ENCODE results near the gene ZNF804B.
"Not testable (repeated sequence)": the region's sequence is repeated elsewhere in the genome, so short reads cannot be mapped to it uniquely, and the experiment has no call there.

ZNF804B gene

DNA sequence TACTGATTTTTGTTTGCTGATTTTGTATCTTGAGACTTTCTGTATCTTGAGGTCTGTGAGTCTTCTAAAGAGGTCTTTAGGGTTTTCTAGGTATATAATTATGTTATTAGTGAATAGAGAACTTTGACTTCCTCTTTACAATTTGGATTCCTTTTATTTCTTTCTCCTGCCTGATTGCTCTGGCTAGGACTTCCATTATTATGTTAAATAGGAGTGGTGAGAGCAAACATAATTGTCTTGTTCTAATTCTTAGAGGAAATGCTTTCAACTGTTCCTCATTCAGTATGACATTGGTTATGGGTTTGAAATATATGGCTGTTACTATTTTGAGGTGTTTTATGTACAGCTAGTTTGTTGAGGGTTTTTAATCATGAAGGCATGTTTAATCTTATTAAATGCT lies 344.1 kb downstream of the ZNF804B start:
- no peak for DNase-seq

DNA sequence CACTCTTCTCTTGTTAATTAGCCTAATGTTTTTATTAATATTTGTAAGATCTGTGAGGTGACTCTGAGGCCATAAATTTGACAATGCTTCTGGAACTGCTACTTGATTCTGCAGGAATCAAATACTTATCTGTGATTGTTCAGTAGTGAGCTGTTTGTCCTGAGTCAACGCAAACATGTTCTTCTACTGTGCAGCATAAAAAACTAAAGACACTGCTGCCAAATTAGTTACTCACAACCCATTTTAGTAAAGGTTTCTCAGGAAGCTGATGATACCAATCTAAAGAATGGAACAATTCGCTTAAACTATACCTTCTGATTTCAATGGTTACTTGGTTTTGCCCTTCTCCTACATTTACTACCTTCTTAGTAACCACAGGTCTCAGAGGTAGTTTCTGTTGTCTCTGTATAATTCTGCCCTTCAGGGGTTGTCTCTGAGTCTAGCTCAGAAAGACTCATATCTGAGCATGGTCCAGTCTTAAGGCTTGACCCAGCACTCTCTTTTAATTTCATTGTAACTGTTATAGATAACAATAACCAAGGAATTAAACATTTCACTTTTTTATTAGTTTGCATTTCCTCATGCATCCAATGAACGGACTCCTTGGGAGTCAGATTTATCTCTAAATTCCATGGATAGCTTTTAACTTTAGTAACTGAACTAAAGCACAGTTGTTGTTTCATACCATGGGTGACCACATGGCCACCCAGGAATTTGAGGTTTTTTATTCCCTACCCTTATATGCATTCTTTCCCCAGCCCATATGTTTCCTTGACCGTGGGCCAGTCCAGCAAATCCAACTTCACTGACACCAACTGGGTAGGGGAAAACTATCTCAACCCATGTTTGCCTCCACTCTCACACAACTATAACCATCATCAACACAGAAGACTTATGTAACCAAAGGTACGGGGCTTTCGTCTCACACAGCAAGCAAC lies 345.5 kb downstream of the ZNF804B start:
- DNase-seq, result no peak

DNA sequence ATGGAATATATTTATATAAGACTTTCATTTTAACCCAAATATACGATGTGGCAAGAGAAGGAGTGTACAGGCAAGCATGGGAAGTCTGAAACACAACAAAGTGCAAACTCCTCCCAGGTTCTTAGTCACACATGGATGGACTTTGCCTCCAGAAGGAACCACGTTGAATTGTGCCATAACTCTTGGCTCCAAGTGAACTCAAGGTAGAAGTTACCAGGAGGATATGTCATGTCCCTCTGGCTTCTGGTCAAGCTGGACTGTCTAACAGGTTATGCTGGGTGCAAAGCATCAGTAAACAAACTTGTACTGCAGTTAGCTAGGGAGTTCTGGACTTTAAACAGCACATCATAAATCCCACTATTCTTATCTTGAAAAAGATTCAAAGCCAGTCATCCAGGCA lies 364.4 kb downstream of the ZNF804B start:
- no peak for DNase-seq

DNA sequence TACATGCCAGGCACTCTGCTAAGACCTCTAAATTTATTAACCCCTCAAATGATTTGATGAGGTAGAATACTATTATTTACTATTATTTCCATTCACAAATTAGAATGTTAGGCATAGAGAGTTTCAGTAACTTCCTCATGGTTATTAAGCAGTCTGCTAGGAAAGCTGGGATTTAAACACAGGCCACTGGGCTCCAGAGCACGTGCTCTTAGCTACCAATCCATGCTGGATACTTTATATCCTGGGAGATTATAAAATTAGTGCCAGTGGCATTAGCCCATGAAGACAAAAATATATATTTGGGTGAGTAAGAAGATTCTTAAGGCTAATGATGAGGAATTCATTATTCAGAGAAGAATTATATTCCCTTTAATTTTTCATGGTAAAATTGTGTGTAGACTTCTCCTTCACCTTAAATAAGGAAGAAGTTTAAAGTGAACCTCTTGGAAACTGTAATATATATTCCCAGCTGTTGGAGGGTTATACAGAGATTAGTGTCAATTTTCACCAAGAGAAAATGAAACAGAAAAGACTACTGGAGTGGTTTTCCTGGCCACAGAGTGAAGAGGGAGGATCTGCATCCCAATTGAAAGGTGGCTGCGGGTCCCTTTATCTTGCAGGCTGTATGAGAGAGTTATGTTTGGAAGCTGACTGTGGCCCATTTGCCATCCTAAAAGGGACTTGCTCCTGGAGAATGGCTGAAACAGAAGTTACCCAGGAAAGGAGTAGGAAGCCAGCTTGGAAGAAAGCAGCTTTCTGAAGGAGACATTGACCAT lies 370.3 kb downstream of the ZNF804B start:
- DNase-seq, result no peak

DNA sequence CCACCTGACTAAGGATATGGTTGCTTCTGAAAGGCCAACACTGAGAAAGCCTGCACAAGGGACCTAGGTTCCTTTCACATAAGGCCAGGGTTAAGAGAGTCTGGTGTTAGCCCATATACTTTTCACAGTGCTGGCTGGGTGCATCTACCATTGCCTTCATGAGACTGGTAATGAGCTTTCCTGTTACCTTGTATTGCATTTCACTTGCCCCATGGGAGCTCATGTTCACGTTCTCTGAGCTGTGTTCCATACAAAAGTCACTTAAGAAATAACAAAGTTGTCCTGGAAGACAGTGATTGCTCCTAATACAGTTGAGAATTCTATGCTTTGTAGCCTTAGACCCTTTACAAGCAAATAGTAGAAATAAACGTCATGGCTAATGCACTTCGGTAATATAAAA lies 373.9 kb downstream of the ZNF804B start:
- no peak for DNase-seq

DNA sequence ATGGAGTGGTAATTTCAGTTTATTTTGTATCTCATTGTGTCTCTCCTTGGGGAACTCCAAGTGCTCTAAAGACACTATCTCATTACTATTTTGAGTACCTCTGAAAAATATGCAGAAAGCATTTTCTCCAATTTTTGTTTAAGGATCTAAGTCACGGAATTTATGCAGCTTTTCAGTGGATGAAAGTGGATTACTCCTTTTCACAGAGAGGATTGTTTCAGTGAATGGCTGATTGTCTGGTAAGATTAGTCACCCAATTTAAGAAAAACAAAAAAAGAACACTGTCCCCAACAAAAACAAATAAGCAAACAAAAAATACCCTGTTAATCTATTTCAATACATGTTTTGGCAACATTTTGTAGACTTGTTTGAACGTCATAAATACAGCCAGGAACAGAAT lies 374.3 kb downstream of the ZNF804B start:
- DNase-seq, result no peak

DNA sequence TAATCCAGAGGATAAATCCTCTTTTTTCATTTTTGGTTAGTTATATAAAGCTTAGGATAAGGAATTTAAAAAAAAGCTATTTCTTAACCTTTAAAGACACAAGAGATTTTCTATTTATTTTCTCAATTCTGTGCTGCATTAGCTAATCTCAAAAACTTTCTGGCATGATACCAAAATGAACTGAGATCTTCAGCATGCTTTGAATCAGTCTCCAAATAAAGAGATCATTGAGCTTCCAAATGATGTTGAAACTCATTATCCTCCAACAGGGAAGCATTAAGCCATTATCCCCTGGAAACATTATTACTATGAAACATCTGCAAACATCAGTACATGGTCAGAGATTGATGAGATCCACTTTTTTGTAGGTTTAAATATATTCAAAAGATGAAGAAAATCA lies 386.3 kb downstream of the ZNF804B start:
- DNase-seq, result no peak

DNA sequence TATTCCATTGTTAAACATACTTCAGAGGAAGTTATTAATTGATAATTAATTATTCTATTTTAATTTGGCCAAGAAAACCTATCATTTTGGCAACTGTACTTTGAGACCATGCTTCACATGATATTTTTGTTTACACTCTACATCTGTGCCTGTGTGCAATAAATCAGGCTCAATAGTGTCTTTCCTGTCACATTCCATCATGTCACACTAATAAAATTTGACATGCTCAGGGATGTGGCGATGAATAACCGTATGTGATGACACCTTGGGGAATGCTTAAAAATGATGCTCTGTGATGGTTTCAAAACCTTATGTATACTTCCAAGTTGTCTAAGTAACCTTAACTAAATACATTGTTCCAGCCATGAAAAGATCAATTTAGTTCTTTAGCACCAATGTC lies 400.6 kb downstream of the ZNF804B start:
- no peak for DNase-seq

DNA sequence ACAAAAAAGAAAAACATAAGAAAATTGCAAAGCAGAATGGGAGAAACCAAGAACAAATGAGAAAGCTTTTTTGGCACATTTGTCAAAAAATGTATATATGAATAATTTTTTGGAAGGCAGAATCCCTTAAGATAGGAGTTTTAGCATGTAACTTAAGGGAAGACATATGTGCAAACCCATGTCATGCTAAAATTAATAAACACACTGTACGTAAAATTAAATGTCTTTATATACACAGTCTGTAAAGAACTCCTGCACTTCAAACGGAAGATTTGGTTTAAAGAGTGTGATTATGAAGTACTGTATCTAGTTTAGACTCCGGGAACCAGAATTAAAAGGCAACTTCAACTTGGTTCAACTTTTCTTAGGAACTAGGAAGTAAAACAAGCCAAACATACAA lies 405.9 kb downstream of the ZNF804B start:
- DNase-seq, result no peak

DNA sequence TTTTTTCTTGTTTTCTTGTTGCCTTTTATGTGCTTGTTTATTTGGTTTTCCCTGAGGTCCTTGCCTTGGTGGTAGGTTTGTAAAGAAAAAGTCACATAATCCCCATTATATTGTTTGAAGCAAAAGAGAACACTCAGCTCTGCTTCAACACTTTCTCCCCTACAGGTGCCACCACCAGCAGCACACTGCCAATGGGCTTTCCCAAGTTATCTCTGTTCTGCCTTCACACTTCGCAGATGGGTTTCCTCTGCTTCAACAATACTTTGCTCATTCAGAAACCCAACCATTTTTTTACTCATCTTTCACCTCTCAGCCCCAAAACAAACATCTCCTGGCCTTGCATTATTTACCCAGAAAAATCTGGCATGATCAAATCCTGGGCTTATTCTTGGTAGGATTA lies 411.1 kb downstream of the ZNF804B start:
- DNase-seq, result no peak

DNA sequence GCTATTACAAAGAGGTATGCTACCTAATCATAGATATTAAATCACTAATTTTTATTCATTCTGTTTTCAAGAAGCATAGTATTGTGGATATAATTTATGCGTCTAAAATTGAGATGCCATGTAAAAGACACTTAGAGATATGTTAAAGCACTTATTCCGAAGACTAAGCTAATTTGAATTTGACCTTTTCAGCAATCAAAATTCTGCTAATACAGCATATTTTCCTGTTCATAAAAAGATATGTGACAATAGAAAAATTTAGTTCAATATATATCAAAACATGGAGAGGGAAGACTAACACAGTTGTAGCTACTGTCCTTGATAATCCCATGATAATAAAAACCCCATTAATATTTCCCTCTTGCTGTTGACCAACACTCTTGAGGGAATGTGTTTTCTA lies 422.6 kb downstream of the ZNF804B start:
- no peak for DNase-seq

DNA sequence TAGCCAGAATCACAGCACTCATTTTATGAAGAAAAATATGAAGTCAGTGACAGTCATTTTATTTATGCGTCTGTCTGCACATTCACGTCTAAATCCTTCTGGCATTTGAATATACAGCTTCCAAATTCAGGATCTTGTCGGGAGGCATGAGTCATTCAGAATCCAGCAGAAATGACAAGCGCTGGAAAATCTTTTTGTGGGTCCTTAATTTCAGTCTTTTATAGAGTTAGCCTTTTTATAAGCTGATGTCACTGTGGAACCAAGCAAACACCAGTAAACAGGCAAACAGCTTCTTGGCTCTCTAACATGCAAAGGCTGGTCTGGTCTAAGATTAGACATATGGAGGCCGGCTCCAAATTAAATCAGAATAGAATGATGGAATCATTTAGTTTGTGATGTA lies 424.2 kb downstream of the ZNF804B start:
- DNase-seq, result no peak

DNA sequence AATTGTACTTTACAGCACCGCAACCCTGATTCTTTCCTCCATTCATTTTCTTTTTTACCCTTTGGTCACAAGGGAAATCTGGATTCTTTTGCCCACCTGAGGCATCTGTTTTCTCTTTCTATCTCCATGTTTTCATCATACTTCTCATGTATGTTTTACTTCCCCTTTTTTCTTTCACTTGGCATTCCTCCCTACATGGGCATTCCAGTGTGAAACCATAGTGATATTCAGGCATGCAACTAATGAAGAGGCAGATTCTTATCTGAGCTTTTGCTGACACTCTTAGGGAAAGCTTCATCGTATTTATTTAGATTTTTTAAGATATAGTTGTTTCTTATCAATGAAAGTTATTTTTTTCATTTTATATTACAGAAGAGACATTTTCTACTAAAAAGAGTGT lies 441.3 kb downstream of the ZNF804B start:
- DNase-seq, result no peak

DNA sequence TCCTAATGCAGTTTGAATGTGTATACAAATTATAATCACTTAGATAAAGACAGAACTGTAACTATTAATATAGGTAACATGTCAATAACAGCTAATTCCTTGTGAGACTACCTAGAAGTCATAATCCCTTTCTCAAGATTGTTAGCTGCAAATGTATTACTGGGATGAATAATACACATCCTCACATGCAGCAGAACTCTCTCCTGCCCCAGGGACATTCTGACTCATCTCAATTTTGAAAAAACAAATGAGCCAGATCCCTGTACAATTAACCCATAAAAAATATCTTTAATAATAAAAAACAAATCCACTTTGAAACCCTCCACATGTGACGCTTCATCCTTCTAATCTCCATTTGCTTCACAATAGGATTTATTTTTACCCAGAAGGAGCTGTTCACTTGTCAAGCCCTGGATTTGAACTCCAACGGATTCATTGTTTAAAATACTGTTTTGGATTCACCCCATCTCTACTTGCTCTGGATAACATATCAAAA lies 464.4 kb downstream of the ZNF804B start:
- no peak for DNase-seq

DNA sequence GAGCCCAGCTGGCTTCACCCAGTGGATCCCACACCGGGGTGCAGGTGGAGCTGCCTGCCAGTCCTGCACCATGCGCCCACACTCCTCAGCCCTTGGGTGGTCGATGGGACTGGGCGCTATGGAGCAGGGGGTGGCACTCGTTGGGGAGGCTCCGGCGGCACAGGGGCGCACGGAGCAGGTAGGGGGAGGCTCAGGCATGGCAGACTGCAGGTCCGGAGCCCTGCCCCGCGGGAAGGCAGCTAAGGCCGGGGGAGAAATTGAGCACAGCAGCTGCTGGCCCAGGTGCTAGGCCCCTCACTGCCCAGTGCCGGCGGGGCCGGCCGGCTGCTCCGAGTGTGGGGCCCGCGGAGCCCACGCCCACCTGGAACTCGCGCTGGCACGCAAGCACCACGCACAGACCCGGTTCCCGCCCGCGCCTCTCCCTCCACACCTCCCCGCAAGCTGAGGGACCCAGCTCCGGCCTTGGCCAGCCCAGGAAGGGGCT lies 469.2 kb downstream of the ZNF804B start:
- not testable (repeated sequence) for DNase-seq

DNA sequence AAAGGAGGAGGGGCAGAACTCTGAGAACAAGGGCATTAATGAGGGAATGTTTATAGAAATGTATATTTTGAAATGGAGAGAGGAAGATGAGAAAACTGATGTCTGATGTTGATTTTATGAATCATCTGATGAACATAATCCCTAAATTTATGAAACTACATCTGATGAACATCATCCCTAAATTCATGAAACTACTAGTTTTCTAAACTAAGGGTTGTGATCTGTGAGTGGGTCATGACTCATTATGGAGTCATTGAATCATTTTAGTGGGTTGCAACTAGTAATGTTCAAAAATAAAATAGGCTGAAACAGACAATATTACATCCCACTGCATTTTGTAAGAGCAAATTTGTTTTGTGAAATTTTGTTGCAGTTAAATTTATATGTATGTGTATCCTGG lies 478.7 kb downstream of the ZNF804B start:
- no peak for DNase-seq

DNA sequence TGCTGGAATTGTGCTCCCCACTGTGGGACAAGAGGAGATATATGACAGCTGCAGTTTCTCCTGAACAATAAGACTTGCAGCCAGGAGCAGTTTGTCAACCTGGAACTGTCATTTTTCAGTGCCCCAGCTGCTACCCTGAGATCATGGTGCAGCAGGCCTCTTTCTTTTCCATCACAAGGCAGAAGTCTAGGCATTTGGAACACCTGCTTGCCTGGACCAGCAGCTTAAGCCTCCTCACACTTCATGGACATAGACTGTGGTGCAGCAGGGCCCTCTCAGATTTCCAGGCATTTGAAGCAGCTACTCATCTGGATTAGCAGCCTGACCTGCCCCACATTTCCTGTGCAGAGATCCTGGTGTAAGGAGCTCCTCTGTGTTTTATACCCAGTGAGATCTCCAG lies 486.7 kb downstream of the ZNF804B start:
- DNase-seq, result no peak

DNA sequence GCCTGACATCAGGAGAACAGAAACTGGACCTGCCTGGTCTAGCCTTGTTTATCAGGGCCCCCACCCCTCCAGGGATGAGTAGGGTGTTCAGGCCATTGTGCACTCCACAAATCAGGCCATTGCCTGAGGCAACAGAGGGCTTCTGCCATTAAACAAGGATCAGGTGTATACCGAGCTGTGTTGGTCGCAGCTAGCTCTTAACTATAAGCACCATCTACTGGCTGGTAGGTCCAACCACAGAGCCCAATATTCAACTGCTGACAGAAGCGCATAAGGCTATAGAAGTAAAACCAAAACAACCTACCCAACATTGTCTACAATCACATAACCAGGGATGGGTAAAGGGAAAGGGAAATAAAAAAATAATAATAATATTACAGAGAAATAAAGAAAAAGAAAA lies 487.7 kb downstream of the ZNF804B start:
- DNase-seq, result no peak

DNA sequence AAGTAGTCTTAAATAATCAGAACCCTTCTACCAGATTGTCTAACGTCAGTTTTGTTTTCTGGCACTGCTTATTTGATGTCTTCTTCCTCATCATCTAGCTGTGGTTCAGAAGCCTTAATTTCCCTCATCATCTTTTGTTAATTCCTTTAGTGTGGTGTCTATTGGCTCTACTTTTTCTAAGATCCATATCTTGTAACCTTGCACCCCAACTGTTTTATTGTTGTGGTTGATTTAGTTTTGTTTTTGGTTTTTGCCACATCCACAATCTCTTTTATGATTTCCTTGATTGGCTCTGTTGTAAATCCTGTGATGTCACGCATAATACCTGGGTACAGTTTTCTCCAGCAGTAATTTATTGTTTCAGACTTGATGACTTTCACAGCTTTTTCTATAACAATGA lies 499.6 kb downstream of the ZNF804B start:
- DNase-seq, result no peak

DNA sequence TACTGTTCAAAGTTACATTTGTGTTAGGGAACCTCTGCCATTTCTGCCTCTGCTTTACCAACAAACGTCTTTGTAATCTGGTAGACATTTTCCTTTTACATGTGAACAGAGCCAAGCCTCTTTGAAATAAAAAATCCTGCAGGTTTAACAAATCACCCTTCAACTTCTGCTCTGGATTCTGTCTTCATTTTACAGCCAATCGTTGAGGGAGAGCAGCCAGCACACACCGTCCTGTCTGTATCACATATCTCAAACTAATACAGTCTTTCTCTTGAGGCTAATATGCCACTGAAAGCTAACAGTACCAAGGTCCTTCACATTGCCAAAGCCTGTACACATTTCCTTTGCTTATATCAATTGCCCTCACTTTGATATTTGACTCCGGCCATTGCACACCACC lies 504.6 kb downstream of the ZNF804B start:
- no peak for DNase-seq

DNA sequence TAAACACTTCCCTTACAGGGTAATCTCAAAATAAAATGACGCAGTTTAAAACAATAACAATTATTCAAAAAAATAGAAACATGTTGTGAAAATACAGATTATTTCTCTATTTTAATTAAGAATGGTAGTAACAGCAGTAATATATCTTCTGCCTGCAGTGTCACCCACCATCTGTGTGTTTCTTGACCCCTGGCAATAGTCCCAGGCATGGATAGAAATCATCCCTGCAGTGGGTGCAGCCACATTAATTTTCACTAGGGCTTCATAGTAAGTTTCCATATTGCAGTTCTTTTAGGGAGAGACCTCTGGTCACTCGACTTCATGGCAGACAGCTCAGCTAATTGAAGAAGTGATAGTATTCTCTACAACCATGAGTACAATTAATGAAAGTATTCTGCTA lies 506.1 kb downstream of the ZNF804B start:
- DNase-seq, result no peak

DNA sequence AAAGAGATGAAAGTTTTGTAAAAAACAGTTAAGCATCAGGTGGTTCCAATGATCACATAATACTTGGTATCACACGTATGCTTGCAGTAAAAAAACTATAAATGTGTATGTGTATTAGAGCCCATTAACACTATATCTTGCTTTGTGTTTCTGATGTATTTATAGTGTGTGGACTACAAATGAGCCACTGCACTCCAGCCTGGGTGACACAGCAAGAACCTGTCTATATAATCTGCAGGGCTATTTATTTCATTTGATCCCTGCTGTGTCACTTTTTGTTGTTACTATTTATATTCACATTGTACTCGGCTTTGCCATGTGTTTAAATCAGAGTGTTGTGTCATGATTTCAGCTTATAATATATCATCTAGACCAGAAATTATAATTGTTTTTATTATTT lies 523.8 kb downstream of the ZNF804B start:
- no peak for DNase-seq

DNA sequence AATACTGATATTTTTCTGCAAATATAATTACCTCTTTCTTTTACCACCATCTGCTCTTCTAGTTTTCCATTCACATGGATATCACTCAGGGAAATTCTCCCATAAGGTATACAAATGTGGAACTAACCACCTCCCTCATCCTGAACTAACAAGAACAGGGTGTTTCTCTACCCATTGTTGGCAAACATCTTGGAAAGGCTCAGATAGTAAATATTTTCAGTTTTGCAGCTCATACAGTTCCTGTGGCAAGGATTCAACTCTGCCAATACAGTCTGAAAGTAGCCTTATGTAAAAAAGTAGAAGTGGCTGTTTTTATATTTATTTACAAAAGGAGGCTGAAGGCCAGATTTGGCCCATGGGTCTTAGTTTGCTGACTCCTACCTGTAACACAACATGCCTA lies 549.0 kb downstream of the ZNF804B start:
- DNase-seq, result no peak

DNA sequence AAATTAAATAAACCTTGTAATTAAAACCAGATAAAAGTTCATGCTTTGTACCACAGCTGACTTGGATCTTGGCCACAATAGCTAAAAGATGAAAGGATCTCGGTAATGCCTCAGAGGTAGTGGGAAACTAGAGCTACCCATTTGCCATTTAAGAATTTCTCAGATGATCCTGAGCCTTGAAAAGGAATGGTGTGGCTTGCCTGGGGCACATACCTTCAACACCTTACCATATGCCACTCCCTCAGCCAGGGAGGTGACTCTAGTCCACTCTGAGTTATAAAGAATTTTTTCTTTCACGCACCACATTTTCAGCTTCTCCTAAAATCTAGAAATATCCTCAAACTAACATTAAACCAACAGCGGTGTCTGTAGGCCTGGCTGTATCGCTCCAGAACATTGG lies 552.4 kb downstream of the ZNF804B start:
- DNase-seq, result no peak
